ENCODE measurements around the gene LPAR5. TPM values are rescaled to one million over a fixed set of nuclear protein-coding genes. Genes with fewer than 3 reads are reported as not detected.

The LPAR5 gene
- total RNA-seq, 1 experiment from 2014 or later: 0.20 TPM

DNA sequence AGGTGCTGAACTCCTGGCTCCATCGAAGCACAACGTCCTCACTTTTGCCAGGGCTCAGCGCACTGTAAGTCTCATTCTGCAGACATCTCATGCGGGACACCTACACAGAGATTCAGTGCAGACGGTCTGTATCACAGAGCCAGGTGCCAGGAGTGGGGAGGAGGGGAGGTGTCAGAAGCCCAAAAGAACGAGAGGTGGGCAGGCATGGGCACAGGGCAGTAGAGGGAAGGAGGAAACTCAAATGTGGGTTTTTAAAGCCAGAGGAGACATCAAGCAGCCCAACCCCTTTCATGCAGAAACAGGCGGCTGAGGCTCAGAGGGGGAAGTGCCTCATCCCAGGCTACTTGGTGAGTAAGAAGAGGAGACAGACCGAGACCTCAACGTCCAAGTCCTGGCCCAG lies 2.5 kb upstream of the LPAR5 start:
- ChIA-PET POLR2A (no interaction called here), CTCF (interaction anchor here (3.4 kb wide), 1 partner anchor 18 kb away, joined by 15 read pairs; no protein-coding TSS in a partner anchor)
- DNase-seq (ENCODE audit: low spot score) (no peak), ATAC-seq (no peak)
- H3K27ac Mint-ChIP-seq: 0 out of 2 replicates have a peak overlapping the region, but pooled peaks have one; percentile 3
- H3K4me3 Mint-ChIP-seq: no peak overlapping the region
- peaks cover 24% of the 10 kb centered on the region for H3K27me3 Mint-ChIP-seq (ENCODE audit: low read depth)
- TF ChIP-seq, protein P1, sequence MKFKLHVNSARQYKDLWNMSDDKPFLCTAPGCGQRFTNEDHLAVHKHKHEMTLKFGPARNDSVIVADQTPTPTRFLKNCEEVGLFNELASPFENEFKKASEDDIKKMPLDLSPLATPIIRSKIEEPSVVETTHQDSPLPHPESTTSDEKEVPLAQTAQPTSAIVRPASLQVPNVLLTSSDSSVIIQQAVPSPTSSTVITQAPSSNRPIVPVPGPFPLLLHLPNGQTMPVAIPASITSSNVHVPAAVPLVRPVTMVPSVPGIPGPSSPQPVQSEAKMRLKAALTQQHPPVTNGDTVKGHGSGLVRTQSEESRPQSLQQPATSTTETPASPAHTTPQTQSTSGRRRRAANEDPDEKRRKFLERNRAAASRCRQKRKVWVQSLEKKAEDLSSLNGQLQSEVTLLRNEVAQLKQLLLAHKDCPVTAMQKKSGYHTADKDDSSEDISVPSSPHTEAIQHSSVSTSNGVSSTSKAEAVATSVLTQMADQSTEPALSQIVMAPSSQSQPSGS (CRISPR knock-in tag; IDR thresholded peaks at IDR 0.05; ENCODE audit: borderline replicate concordance, low read depth): no peak
- TF ChIP-seq, protein P2, sequence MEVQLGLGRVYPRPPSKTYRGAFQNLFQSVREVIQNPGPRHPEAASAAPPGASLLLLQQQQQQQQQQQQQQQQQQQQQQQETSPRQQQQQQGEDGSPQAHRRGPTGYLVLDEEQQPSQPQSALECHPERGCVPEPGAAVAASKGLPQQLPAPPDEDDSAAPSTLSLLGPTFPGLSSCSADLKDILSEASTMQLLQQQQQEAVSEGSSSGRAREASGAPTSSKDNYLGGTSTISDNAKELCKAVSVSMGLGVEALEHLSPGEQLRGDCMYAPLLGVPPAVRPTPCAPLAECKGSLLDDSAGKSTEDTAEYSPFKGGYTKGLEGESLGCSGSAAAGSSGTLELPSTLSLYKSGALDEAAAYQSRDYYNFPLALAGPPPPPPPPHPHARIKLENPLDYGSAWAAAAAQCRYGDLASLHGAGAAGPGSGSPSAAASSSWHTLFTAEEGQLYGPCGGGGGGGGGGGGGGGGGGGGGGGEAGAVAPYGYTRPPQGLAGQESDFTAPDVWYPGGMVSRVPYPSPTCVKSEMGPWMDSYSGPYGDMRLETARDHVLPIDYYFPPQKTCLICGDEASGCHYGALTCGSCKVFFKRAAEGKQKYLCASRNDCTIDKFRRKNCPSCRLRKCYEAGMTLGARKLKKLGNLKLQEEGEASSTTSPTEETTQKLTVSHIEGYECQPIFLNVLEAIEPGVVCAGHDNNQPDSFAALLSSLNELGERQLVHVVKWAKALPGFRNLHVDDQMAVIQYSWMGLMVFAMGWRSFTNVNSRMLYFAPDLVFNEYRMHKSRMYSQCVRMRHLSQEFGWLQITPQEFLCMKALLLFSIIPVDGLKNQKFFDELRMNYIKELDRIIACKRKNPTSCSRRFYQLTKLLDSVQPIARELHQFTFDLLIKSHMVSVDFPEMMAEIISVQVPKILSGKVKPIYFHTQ (CRISPR knock-in tag; IDR thresholded peaks at IDR 0.05): no peak
- TF ChIP-seq ZNF423 (CRISPR knock-in tag; IDR thresholded peaks at IDR 0.05) (no peak), TEAD1 (CRISPR knock-in tag; IDR thresholded peaks at IDR 0.05) (no peak), NFYB (CRISPR knock-in tag; conservative IDR thresholded peaks at IDR 0.05; ENCODE audit: low read depth) (no peak), SMAD3 (CRISPR knock-in tag; IDR thresholded peaks at IDR 0.05; ENCODE audit: borderline replicate concordance) (no peak), NR3C1 (CRISPR knock-in tag; conservative IDR thresholded peaks at IDR 0.05; ENCODE audit: low read depth) (no peak), SOX15 (CRISPR knock-in tag; IDR thresholded peaks at IDR 0.05) (no peak), CREB1 (CRISPR knock-in tag; IDR thresholded peaks at IDR 0.05) (no peak), ZNF671 (CRISPR knock-in tag; IDR thresholded peaks at IDR 0.05) (no peak), ZNF121 (CRISPR knock-in tag; IDR thresholded peaks at IDR 0.05) (no peak), KAT7 (CRISPR knock-in tag; IDR thresholded peaks at IDR 0.05; ENCODE audit: borderline replicate concordance) (no peak)
- TF ChIP-seq, protein P3, sequence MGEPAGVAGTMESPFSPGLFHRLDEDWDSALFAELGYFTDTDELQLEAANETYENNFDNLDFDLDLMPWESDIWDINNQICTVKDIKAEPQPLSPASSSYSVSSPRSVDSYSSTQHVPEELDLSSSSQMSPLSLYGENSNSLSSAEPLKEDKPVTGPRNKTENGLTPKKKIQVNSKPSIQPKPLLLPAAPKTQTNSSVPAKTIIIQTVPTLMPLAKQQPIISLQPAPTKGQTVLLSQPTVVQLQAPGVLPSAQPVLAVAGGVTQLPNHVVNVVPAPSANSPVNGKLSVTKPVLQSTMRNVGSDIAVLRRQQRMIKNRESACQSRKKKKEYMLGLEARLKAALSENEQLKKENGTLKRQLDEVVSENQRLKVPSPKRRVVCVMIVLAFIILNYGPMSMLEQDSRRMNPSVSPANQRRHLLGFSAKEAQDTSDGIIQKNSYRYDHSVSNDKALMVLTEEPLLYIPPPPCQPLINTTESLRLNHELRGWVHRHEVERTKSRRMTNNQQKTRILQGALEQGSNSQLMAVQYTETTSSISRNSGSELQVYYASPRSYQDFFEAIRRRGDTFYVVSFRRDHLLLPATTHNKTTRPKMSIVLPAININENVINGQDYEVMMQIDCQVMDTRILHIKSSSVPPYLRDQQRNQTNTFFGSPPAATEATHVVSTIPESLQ (CRISPR knock-in tag; IDR thresholded peaks at IDR 0.05): no peak
- TF ChIP-seq, protein P4, sequence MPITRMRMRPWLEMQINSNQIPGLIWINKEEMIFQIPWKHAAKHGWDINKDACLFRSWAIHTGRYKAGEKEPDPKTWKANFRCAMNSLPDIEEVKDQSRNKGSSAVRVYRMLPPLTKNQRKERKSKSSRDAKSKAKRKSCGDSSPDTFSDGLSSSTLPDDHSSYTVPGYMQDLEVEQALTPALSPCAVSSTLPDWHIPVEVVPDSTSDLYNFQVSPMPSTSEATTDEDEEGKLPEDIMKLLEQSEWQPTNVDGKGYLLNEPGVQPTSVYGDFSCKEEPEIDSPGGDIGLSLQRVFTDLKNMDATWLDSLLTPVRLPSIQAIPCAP (CRISPR knock-in tag; IDR thresholded peaks at IDR 0.05): no peak
- TF ChIP-seq, protein P5, sequence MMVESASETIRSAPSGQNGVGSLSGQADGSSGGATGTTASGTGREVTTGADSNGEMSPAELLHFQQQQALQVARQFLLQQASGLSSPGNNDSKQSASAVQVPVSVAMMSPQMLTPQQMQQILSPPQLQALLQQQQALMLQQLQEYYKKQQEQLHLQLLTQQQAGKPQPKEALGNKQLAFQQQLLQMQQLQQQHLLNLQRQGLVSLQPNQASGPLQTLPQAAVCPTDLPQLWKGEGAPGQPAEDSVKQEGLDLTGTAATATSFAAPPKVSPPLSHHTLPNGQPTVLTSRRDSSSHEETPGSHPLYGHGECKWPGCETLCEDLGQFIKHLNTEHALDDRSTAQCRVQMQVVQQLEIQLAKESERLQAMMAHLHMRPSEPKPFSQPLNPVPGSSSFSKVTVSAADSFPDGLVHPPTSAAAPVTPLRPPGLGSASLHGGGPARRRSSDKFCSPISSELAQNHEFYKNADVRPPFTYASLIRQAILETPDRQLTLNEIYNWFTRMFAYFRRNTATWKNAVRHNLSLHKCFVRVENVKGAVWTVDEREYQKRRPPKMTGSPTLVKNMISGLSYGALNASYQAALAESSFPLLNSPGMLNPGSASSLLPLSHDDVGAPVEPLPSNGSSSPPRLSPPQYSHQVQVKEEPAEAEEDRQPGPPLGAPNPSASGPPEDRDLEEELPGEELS (CRISPR knock-in tag; IDR thresholded peaks at IDR 0.05): no peak
- TF ChIP-seq, protein P6, sequence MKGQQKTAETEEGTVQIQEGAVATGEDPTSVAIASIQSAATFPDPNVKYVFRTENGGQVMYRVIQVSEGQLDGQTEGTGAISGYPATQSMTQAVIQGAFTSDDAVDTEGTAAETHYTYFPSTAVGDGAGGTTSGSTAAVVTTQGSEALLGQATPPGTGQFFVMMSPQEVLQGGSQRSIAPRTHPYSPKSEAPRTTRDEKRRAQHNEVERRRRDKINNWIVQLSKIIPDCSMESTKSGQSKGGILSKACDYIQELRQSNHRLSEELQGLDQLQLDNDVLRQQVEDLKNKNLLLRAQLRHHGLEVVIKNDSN (CRISPR knock-in tag; IDR thresholded peaks at IDR 0.05): no peak
- TF ChIP-seq, protein P7, sequence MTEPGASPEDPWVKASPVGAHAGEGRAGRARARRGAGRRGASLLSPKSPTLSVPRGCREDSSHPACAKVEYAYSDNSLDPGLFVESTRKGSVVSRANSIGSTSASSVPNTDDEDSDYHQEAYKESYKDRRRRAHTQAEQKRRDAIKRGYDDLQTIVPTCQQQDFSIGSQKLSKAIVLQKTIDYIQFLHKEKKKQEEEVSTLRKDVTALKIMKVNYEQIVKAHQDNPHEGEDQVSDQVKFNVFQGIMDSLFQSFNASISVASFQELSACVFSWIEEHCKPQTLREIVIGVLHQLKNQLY (CRISPR knock-in tag; IDR thresholded peaks at IDR 0.05): no peak
- H3K9me3 Mint-ChIP-seq: no peaks in the 10 kb centered on the region
- H3K36me3 Mint-ChIP-seq: no peaks in the 10 kb centered on the region
- peaks cover 13% of the 10 kb centered on the region for H3K4me1 Mint-ChIP-seq

Data from WTC11 (cell line).